Ovary (tissue), 3 donors: ENCODE data around the gene FAM72B.
"Not testable (repeated sequence)": the region's sequence is repeated elsewhere in the genome, so short reads cannot be mapped to it uniquely, and the experiment has no call there.

Experiments
- CTCF ChIP-seq, 3 donors: fragments of 450-650 bp in 2 of 3; fragments of 200-600 bp in 1 of 3; IDR thresholded peaks; one replicate each; pipeline versions ENCODE4 v1.5.1 to v1.8.0; 2016 to 2022; ENCODE audit warnings: antibody characterized with exemption in 3 of 3, mild to moderate bottlenecking in 1 of 3
- POLR2A ChIP-seq: fragments of 450-650 bp; IDR thresholded peaks from one replicate; pipeline ENCODE4 v1.6.1; 2017; ENCODE audit warnings: antibody characterized with exemption, mild to moderate bottlenecking, moderate library complexity
- donor health status: DM: no; HTN: no; CAD: no.

GRCh38 chr1:121216676-121217075 lies 32.5 kb upstream of the FAM72B start:
- not testable (repeated sequence) for TF ChIP-seq POLR2A; CTCF (IDR thresholded peaks at IDR 0.05)
